C4-2B (cell line): ENCODE measurements around the gene PYCR2.

ENCODE experiments used
- H3K27ac ChIP-seq: fragments of 450-650 bp; 2 replicates; pipeline ENCODE4 v1.5.1; 2017
- ZFX ChIP-seq: fragments of 450-650 bp; IDR thresholded peaks from 2 replicates; pipeline ENCODE4 v1.6.1; 2017
- TF ChIP-seq, protein P1 (sequence below): fragments of 450-650 bp; conservative IDR thresholded peaks from 2 replicates; pipeline ENCODE4 v1.5.1; 2017; ENCODE audit warnings: mild to moderate bottlenecking

The PYCR2 gene

GRCh38 chr1:225880636-225881035, 43.4 kb downstream of the PYCR2 start:
- peak overlapping the region; percentile 86; the same call in 1 of the 2 replicates for H3K27ac ChIP-seq
- TF ChIP-seq, protein P1, sequence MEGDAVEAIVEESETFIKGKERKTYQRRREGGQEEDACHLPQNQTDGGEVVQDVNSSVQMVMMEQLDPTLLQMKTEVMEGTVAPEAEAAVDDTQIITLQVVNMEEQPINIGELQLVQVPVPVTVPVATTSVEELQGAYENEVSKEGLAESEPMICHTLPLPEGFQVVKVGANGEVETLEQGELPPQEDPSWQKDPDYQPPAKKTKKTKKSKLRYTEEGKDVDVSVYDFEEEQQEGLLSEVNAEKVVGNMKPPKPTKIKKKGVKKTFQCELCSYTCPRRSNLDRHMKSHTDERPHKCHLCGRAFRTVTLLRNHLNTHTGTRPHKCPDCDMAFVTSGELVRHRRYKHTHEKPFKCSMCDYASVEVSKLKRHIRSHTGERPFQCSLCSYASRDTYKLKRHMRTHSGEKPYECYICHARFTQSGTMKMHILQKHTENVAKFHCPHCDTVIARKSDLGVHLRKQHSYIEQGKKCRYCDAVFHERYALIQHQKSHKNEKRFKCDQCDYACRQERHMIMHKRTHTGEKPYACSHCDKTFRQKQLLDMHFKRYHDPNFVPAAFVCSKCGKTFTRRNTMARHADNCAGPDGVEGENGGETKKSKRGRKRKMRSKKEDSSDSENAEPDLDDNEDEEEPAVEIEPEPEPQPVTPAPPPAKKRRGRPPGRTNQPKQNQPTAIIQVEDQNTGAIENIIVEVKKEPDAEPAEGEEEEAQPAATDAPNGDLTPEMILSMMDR = no peak
- no peak for TF ChIP-seq ZFX

- H3K27ac ChIP-seq = no peak overlapping the region
- TF ChIP-seq, protein P1 = no peak
- TF ChIP-seq ZFX = no peak
Measured at GRCh38 chr1:225880222-225880588, 43.8 kb downstream of the PYCR2 start.

DNA sequence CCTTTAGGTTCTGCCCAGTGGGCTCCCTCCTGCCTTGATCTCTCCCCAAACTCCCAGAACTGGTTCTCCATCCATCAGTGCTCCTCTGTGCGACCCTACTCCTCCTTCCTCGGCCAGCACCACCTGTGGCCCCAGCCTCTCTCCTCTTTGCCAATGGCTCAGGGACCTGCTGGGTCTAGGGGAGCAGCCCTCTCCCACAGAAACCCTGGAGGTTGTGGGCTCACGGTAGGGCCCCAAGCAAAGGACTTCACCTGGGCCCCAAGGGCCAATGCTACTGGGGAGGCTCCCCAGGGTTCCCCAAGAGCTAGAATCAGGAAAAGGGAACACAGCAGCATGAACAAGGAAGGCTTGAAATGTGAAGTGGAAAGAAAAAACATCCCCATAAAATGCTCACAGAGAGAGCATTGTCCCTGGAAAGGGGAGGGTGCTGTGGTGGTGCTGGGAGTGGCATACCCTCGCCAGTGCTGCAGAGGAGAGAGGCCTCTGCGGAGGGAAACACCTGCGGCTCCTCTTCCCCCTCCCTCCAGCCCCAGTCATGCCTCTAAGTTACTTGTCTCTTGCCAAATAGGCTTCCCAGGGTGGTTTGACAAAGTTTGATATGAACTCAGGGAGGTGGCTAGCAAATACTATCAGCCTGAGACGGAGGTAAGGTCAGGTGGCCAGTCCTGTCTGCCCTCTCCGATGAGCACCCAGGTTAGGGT, 44.4 kb downstream of the PYCR2 start:
- no peak overlapping the region for H3K27ac ChIP-seq
- TF ChIP-seq, protein P1 = no peak
- TF ChIP-seq ZFX = no peak

- peak overlapping the region; percentile 86 for H3K27ac ChIP-seq
- TF ChIP-seq ZFX = no peak
- TF ChIP-seq, protein P1 = no peak
Measured at GRCh38 chr1:225878282-225878681, 45.8 kb downstream of the PYCR2 start.

DNA sequence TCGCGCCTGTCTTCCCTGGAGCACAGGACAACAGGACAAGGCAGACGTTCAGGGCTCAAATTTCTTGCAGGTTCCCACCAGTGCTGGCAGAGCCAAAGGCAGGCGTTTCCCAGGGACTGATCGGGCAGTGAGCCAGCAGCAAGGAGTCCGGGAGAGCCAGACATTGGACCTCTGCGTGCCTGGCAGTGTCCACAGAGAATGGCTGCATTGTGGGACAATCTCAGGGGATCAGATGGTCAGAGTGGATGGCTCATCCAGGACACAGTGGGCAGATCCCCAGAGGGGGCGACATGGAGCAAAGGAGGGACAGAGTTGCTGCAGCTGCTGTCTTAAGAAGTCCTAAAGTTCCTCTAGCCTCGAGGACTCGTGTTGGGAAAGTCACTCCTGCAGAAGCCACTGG, 46.5 kb downstream of the PYCR2 start:
- no peak for TF ChIP-seq ZFX
- H3K27ac ChIP-seq = peak overlapping the region; percentile 86

- TF ChIP-seq, protein P1 = no peak
- no peak for TF ChIP-seq ZFX
Measured at GRCh38 chr1:225876900-225877510, 47.0 kb downstream of the PYCR2 start.

GRCh38 chr1:225875044-225875815, 48.8 kb downstream of the PYCR2 start:
- TF ChIP-seq ZFX = no peak
- TF ChIP-seq, protein P1 = no peak
- peak overlapping the region; percentile 86 for H3K27ac ChIP-seq

More at GRCh38 chr1:225876900-225877510, 47.0 kb downstream of the PYCR2 start:
- H3K27ac ChIP-seq = peak overlapping the region; percentile 86
